COLO668 (cell line): ENCODE results near the gene APCS.

Source experiments
- DNase-seq: peaks from one replicate; lab custom pipeline; 2025; ENCODE audit not compliant: unreplicated experiment; lab: John Stamatoyannopoulos, UW

The APCS gene

GRCh38 chr1:159587461-159587951 lies at the start of gene APCS:
Gene APCS (plus strand): TSS chr1:159587826. CDS start chr1:159587922, 96 bp downstream.
- no peak for DNase-seq

- no peak for DNase-seq
These were observed 39.5 kb upstream of the APCS start for GRCh38 chr1:159548126-159548525.

- no peak for DNase-seq
These were observed 33.4 kb upstream of the APCS start for GRCh38 chr1:159554261-159554660.

GRCh38 chr1:159554696-159555095 lies 32.9 kb upstream of the APCS start:
- DNase-seq, result no peak

GRCh38 chr1:159556931-159557369 lies 30.7 kb upstream of the APCS start:
- DNase-seq, result no peak

- DNase-seq, result no peak
These were observed 27.0 kb upstream of the APCS start for GRCh38 chr1:159560599-159560998.

GRCh38 chr1:159561497-159561896 lies 26.1 kb upstream of the APCS start:
- no peak for DNase-seq

GRCh38 chr1:159562680-159563079 lies 24.9 kb upstream of the APCS start:
- DNase-seq, result no peak

GRCh38 chr1:159577446-159577845 lies 10.2 kb upstream of the APCS start:
- DNase-seq, result no peak

GRCh38 chr1:159580340-159580739 lies 7.3 kb upstream of the APCS start:
- no peak for DNase-seq

GRCh38 chr1:159581422-159581821 lies 6.2 kb upstream of the APCS start:
- no peak for DNase-seq

GRCh38 chr1:159584536-159584935 lies 3.1 kb upstream of the APCS start:
- no peak for DNase-seq

- no peak for DNase-seq
These were observed 4.4 kb downstream of the APCS start for GRCh38 chr1:159591981-159592380.

GRCh38 chr1:159594625-159595405 lies 7.2 kb downstream of the APCS start:
- DNase-seq, result no peak

GRCh38 chr1:159598196-159598595 lies 10.6 kb downstream of the APCS start:
- DNase-seq, result no peak

GRCh38 chr1:159600894-159601293 lies 13.3 kb downstream of the APCS start:
- DNase-seq, result no peak

GRCh38 chr1:159602501-159602999 lies 14.9 kb downstream of the APCS start:
- no peak for DNase-seq

- no peak for DNase-seq
These were observed 24.7 kb downstream of the APCS start for GRCh38 chr1:159612211-159612885.

GRCh38 chr1:159632922-159633321 lies 45.3 kb downstream of the APCS start:
- DNase-seq, result no peak
